HL-60/S4 treated with retinoic acid at 250 ng/mL for 4 days and 3 days (cell line): ENCODE results near the gene ABHD16A.

Experiments used
- in situ Hi-C: fragments of 300-500 bp; cut with MboI; formaldehyde crosslinking; loops from 2 replicates; pipeline ENCODE4 v1.7.0; 2022; ENCODE audit warnings: low sequenced_read_pairs

ABHD16A gene

DNA sequence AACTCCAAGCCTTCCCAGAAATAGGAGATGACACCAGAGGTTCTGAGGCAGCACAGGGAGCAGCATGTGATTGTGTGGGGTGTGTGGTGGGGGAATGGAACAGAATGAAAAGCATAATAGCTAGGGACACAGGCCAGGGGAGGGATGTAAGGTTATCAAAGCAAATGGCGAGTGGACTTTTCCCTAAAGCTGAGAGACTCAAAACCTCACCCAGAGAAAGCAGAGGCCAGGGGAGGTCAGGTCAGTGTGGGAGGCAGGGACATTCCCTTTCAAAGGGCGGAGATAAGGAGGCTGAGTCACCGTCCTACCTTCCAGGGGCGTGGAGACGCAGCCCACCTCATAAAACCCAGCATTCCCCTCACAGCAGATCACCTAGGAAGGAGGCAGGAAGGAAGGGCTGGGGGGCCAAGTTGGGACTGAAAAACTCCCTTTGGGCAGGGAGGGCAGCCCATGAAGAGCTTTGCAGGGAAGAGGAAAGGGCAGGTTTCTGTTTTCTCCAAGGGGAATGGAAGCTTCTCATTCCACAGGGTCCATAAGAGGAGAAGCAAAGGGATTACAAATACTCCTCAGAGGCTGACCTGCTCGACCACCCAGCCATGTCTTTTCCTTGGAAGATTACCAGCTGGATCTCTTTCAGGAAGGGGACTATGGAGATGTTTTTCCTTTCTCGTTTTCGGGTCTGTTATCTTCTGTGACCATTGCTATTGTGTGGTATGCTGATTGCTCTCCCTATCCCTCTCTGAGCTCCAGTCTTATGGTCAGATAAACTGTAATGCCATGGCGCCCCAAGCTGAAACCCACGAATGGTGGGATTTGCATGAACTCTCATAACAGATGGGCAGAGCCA, 12.7 kb downstream of the ABHD16A start:
- in situ Hi-C loops = no loop called here

DNA sequence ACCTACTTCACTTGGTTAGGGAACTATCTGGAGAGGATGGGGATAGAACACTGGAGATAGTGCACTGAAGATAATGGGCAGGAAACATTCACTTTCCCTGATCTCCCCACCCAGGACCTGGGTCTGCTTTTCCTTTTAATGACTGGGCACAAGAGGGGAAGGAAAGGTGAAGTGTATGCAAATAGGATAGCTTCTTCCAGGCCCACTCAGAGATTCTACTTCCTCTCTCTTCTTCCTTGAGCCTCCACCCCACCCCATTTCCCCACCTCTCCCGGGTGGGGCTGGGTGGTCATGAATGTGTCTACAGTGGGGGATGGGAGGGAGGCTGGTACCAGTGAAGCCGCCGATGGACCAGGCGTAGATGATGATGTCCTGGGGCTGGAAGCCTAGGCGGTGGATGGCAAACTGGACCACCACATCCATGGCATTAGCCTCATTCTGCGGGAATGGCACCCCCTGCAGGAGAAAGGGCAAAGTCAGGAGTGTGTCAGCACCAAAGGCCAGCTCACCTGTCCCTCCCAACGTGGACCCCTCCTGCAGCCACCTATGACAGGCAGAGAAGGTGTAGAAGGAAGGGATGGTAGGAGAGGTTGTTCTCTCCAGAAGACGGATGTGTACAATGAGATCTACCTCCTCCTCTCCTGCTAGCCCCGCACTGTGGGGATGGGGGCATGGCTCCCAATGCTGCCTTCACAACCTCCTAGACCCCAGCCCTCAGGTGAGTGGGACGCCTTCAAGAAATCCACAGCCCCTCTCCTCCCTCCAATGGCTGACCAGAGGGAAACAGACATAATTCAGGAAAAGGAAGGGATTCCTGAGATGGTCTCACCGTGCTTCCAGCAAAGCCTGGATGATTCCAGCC, 13.6 kb downstream of the ABHD16A start:
- in situ Hi-C loops = no loop called here

- in situ Hi-C loops = no loop called here
Measured at GRCh38 chr6:31687860-31688693, 15.0 kb downstream of the ABHD16A start.

DNA sequence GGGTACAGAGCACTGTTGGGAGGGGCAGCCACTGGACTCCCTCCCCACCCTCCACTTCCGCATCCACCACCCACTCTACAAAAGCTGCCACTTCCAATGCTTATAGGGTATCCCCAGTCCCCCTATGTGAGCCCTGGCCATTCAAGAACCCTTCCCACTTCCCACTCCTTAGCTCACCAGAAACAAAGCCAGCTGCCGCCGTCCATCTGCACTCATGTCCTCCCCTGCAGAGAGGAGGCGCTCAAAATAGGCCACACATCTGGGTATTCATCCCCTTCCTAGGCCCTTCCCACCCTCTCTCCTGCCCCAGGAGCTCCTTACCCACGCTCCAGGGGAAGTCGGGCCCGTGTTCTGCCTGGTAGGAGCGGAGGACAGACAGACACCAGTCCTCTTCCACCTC, 15.8 kb downstream of the ABHD16A start:
- in situ Hi-C loops = no loop called here

- in situ Hi-C loops = no loop called here
Measured at GRCh38 chr6:31686483-31686882, 16.6 kb downstream of the ABHD16A start.

DNA sequence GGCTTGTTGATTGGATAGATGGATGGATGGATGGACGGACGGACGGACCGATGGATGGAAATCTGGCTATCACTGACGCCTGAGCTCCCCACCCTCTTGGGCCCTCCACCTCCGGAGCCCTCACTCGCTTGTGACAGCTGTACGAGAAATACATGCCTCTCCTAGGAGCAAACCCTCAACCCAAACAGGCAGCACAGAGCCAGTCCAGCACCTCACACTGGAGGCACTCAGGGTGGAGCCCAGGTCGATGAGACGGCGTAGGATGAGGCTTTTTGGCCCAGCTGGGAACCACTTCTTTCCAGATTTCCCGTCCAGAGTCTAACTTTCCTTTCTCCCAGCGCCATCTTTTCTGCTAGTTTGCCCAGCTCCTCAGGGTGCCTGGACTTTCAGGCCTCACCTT, 19.5 kb downstream of the ABHD16A start:
- in situ Hi-C loops = no loop called here

DNA sequence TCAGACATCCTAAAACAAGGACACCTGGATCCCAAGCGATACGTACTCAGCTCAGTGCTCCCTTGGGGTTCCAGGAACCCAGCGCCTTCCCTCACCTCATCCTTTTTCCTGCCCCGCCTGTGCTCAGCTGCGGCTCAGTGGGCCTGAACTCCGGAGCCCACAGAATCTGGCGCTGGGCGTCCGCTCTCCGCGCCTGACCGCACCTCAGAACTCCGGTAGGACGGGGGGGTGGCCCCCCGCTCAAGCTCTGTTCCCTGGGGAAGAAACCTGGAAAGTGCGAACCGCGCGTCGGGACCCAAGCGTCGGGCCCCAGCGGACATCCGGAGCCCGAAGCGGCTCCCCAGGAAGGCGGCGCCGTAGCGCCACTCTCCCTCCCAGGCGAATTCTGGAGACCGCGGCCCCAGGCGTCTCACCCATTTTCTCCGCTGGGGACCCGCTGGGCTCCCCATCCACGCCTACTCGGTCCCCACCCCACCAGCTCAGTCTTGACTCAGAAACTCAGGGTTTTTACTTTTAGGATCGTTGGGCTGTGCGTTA, 21.9 kb downstream of the ABHD16A start:
- in situ Hi-C loops = no loop called here

GRCh38 chr6:31680226-31681134, 22.6 kb downstream of the ABHD16A start, which contains the start of gene LY6G5C:
LY6G5C (minus strand) TSS chr6:31681067; CDS start chr6:31680373, 694 bp downstream.
- in situ Hi-C loops = no loop called here

GRCh38 chr6:31677955-31678354, 25.2 kb downstream of the ABHD16A start:
- in situ Hi-C loops = no loop called here

DNA sequence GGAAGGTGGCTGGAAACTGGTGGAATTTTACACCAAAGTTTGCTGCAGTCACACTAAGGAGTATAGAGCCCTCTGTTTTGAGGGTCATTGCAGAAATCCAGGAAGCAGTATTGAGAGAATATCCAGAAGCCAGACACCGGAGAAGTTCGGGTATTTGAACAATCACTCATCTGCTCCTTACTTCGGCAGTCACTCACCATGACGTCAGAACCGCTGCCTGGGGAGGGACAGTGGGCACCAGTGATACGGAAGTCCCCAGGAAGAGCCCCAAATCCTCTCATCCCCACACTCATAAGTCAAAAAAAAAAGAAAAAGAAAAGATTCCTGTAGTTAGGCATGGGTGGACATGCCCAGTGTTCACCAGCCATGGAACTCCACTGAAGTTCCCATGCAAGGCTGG, 26.2 kb downstream of the ABHD16A start:
- in situ Hi-C loops = no loop called here

DNA sequence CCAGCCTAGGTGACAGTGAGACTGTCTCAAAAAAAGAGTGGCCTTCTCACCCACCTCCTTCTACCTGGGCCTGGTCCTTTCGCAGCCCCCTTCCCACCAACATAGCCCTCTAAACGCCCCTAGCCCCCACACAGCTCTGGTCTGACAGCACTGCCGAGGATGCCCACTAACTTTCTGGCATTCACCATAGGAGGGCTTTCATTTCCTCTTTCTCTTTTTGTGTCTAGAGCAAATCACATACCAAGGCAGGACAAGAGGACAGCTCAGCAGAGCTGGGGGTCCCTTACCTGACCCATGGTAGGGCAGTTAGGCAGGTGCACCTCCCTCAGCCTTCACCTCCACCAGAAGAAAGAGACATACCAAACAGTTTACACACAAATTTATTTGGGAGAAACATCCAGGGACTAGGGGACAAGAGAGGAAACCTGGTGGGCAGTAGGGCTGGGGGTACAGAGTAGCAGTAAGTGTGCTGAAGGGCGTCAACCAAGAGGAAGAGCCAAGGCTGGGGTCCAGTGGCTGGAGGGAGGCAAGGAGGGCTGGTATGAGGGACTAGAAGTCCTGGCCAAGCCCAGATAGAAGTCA, 26.7 kb downstream of the ABHD16A start:
- in situ Hi-C loops = no loop called here

- in situ Hi-C loops = no loop called here
Measured at GRCh38 chr6:31669676-31670075, 33.4 kb downstream of the ABHD16A start, which contains the start of gene LY6G5B. LY6G5B (plus strand) TSS chr6:31669976; CDS start chr6:31670951, 975 bp downstream.

DNA sequence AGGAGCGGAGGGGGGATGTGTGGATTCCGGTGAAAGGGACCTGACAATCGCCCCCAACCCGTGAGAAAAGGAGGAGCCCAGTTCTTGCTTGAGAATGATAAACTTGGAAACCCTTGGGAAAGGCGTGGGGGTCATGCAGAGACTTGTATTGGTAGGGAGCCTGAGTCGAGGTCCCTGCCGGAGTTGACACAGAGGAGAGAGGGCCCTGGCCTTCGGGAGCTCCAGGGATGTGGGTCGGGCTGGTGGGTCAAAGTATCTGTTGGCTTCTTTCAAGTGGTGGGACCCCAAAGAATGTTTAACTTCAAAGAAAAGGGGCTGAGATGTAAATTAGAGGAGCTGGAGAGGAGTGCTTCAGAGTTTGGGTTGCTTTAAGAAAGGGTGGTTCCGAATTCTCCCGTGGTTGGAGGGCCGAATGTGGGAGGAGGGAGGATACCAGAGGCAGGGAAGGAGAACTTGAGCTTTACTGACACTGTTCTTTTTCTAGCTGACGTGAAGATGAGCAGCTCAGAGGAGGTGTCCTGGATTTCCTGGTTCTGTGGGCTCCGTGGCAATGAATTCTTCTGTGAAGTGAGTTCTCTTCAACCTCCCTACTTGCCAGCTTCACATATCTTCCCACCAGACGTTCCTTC, 36.7 kb downstream of the ABHD16A start:
- in situ Hi-C loops = no loop called here

- in situ Hi-C loops = no loop called here
Measured at GRCh38 chr6:31665501-31666336, 37.4 kb downstream of the ABHD16A start, which contains the start of gene CSNK2B. CSNK2B (plus strand) TSS chr6:31666080; CDS start chr6:31666832, 752 bp downstream.

- in situ Hi-C loops = no loop called here
Measured at GRCh38 chr6:31664790-31665500, 38.2 kb downstream of the ABHD16A start, which contains the start of gene GPANK1. GPANK1 (minus strand) TSS chr6:31664997; CDS start chr6:31664478, 519 bp downstream.

DNA sequence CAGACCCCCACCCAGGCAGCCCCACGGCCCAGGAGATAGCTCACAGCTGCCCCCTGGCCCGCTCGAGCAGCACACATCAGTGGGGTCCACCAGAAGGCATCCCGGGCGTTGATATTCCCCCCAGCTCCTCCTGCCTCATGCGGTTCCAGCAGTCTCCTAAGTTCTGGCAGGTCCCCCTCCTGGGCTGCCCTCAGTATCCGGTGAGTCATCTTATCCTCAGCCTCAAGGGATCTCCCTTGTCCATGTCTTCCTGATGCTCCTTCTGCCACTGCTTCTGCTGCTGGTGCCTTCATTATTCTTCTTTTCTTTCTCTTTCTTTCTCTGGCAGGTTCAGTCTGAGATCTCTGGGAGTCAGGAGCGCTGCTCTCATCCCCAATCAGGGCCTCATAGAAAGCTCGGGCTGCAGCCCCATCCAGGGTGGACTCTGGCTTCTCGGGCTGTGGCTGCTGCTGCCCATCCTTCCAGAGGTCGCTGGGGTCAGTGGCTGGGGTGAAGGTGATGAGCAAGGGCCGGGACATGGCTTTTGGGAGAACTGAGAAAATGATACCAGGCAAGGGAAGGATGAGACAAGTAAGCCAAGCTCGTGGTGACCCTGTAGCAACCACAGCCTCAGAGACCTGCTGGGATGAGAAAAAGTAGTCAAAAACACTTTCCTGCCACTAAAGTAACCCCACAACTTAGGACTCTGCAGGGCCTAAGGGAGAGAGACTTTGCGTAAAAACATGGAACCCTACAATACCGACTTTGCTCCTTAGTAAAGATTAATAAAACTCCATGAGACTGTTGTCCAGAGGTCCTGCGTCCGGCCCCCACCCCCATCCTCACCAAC, 38.9 kb downstream of the ABHD16A start:
- in situ Hi-C loops = no loop called here
